ENCODE data around the gene IL1RAPL2.

DNA sequence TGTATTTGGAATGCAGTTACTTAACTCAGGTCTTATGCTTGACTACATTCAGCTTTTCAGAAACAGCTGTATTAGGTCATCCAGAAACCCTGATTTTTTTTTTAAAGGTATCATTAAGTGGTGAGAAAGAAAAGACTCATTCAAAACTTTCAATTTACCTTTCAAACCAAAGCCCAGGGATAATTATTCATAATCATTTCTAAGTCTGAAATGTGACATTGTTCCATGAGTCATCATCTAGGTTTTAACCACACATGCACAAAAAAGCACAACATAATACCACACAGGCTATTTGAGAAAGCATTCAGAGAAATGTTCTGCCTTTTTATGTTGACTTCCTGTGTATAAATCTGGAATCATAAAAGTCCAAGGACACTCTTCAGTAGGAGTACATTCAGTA, 288.2 kb downstream of the IL1RAPL2 start:
- TF ChIP-seq CEBPB (IDR thresholded peaks at IDR 0.05): no peak
- TF ChIP-seq YY1 (IDR thresholded peaks at IDR 0.05; ENCODE audit: low read depth): no peak
- TF ChIP-seq REST (IDR thresholded peaks at IDR 0.05; ENCODE audit: low read depth): no peak
- TF ChIP-seq CREB1 (IDR thresholded peaks at IDR 0.05; ENCODE audit: low read depth): no peak
- no peak for TF ChIP-seq EP300 (IDR thresholded peaks at IDR 0.05; ENCODE audit: borderline replicate concordance)
- TF ChIP-seq RAD21 (IDR thresholded peaks at IDR 0.05; ENCODE audit: low read depth): no peak
- TF ChIP-seq TEAD4 (IDR thresholded peaks at IDR 0.05): no peak
- TF ChIP-seq EGR1 (IDR thresholded peaks at IDR 0.05): no peak
- no peak for TF ChIP-seq USF1 (IDR thresholded peaks at IDR 0.05)
- TF ChIP-seq TAF1 (IDR thresholded peaks at IDR 0.05; ENCODE audit: low read depth): no peak
- TF ChIP-seq, protein P1, sequence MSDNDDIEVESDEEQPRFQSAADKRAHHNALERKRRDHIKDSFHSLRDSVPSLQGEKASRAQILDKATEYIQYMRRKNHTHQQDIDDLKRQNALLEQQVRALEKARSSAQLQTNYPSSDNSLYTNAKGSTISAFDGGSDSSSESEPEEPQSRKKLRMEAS (IDR thresholded peaks at IDR 0.05): no peak
- TF ChIP-seq ZBTB7A (IDR thresholded peaks at IDR 0.05; ENCODE audit: low read depth): no peak
- no peak for TF ChIP-seq TCF12 (IDR thresholded peaks at IDR 0.05; ENCODE audit: low read depth)
- TF ChIP-seq FOXM1 (IDR thresholded peaks at IDR 0.05; ENCODE audit: borderline replicate concordance, low read depth): no peak
